Activated CD8-positive, alpha-beta memory T cell treated with anti-CD3 and anti-CD28 coated beads, Interleukin-2, amount 50 U/mL, for 1 hour (primary cell): ENCODE results near the gene RMDN3.

Experiments
- DNase-seq: peaks from one replicate; pipeline ENCODE4 v3.0.0-alpha.2; 2020; ENCODE audit errors: extremely low read depth

Gene RMDN3

DNA sequence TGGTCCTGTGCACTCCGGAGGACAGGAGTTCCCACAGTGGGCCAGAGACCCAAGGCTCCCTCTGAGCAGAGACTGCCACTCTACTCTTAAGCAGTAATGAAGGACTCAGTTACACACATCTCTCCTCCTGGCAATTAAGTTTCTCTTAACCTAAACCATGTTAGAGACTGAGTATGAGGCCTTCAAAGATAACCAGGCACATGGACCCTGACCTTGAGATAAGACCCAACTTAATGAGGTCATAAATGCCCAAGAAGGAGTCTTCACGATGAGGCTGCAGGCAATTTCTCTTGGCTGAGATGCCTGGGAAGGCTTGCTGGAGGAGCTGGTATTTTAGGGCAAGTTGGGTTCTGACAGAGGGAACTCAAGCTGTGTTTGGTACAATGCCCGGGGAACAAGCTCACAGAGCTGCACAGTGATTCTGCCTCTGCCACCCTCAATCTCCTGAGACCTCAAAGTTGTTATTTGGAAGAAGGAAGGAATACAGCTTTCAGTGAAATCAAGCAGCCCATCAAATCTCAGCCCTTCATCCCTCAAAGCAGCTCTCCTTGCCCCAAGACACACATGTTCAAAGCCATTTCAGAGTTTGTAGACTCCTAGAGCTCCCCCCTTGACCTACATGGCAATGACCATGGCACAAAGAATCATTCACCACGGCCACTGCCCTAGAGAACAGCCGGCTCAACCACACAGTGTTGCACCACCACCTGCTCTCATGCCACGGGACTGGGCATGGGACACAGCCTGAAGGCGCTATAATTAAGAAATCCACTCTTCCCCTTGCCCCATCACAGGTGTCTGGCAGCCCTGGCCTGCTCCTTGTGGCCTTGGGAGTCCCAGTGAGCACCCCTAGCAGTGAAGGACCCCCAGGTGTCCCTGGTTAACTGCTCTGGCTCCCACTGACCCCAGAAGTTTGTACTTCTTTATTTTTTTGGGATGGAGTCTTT, 7.1 kb downstream of the RMDN3 start:
- DNase-seq: no peak

GRCh38 chr15:40746916-40747418, 8.1 kb downstream of the RMDN3 start:
- no peak for DNase-seq

DNA sequence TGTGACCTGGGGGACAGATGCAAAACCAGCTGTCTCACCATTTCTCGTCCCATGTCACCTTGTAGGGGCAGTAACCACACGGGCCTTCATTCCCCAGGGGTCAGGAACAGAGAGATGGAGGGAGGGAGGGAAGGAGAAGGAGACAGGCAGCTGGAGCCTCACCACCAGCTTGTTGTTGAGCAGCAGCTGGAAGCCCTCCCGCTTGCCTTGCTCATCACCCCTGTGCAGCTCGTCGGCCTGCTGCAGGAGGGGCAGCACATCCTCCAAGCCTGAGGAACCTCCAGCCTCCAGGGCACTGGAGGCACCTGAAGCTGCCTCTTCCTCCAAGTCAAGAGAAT, 10.3 kb downstream of the RMDN3 start:
- DNase-seq: no peak

DNA sequence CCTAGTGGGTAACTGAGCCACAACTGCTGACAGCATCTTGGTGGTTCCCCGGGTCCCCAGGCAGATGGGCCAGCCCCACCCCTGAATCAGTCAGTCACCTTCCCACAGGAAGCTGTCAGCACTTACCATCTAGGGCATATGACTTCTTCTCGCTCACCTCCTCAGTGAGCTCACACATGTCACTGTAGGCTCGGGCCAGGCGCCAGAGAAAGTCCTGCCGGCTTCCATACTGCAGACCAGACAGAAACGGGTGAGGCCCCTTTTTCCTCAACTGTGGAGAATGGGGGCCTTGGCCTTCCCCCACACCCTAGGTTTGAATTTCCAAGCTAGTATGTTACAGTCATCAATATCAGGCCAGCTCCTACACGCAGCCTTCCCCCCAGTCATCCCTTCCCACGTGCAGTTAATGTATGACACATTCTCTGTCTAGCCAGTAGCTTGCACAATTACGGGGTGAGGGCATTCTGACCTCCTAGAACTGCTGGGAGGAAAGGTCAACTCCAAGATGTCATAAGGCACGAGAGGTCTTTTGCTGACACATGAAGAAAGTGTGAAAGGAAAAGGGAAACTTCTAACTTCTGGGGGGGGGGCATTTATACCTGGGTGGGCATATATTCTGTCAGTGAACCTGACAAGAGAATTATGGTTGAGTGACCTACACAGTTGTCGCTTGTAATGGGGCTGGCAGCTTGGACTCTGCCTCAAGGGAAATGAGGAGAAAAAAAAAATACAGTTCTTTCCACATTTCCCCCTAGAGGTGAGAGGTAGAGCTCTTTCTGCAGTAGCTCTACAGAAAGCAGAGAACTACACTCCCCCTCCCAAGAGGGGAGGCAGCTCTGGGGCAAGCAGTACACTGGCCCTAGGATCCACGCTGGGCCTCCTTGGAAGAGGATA, 10.9 kb downstream of the RMDN3 start:
- DNase-seq: no peak

DNA sequence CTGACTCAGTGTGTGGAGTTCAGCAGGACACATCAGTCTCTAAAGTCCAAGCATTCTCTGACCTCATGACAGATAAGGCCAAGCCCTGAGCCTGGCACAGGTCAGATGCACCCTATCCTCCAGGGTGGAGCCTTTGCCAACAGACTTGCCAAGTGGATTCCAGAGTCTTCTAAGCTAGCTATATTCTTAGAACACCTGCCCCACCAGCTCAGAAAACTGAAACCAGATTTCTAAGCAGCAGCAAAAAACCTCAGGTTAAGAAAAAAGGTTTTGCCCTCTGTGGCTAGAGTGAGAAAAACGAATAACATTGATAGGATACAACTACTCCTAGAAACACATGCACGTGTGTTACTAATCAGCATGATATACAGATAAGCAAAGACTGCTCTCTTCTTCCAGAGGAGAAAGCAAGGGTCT, 11.6 kb downstream of the RMDN3 start:
- DNase-seq: no peak

DNA sequence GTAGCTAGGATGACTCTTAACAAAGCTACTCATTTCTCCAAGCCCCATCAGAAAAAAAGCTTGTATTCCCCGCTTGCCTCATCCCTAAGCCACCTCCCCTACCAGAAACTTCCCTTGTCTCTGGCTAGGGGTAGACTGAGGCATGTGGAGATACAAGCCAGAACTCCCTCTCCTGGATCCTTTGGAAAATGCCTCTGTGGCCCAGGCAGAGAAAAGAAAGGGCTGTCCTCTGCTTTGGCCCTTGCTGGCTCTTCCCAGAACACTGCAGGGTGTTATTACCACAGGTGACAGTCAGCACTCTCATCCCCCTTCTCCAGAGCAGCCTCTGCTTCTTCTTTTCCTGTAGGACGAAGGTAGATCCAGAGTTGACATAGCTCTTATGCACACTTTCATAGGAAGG, 15.2 kb downstream of the RMDN3 start:
- DNase-seq: no peak

- DNase-seq: no peak
These were observed 16.0 kb downstream of the RMDN3 start for GRCh38 chr15:40739047-40739446.

GRCh38 chr15:40737048-40737447, 18.0 kb downstream of the RMDN3 start:
- no peak for DNase-seq

DNA sequence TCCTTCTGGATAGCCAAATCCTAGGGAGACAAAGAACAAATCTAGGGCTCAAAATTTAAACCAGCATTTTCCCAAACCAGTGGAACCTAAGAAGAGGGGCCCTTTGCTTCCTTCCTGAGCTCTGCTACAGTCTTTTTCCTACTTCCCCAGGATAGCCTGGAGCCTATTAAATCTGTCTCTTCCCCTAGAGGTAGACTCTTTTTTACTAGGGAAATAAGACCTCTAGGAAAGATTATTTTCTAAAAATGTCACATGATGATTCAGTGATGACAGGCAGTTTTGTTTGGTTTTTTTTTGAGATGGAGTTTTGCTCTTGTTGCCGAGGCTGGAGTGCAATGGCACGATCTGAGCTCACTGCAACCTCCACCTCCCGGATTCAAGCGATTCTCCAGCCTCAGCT, 18.5 kb downstream of the RMDN3 start:
- no peak for DNase-seq

- DNase-seq: no peak
These were observed 24.0 kb downstream of the RMDN3 start for GRCh38 chr15:40731034-40731433.

GRCh38 chr15:40723919-40724318, 31.1 kb downstream of the RMDN3 start:
- DNase-seq: no peak

GRCh38 chr15:40722934-40723333, 32.1 kb downstream of the RMDN3 start:
- DNase-seq: no peak

GRCh38 chr15:40722354-40722753, 32.7 kb downstream of the RMDN3 start:
- DNase-seq: no peak

DNA sequence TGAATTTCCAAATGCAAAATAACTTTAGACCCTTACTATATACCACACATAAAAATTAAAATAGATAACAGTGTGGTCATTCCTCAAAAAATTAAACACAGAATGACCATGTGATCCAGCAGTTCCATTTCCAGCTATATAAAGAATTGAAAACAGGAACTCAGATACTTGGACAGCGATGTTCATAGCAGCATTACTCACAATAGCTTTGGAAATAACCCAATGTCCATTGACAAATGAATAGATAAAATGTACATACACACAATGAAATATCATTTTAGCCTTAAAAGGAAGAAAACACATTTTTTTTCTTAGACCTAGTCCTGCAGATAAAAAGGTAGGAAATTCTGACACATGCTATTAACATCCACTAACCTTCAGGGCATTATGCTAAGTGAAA, 33.4 kb downstream of the RMDN3 start:
- no peak for DNase-seq

DNA sequence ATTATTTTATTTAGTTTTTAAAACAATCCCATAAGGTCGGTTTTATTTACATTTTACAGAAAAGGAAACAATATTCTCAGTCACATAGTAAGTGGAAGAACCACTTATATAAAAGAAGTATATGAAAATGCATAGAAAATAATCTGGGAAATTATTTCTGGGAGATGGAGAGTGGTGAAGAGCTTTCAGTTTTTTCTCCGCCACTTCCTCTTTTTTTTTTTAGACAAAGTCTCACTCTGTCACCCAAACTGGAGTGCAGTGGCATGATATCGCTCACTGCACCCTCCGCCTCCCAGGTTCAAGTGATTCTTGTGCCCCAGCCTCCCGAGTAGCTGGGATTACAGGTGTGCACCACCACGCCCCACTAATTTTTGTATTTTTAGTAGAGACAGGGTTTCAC, 38.9 kb downstream of the RMDN3 start:
- DNase-seq: no peak

DNA sequence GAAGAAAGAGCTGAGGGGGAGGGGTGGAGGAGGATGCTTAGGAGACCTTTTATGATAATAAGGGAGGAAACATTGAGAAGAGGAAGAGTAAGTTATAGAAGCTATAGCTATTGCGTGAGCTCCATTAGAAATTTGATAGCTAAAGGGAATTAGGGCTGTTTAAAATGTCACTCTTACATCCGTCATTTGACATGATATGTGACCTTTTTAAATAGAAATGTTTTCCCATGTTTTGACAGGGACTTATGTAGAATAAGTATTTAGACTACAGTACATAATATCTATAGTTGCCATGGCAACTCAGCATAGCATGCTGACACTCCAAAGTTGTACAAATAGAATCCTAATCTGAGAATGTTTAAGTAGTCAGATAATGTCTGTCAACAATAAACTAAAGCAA, 40.9 kb downstream of the RMDN3 start:
- DNase-seq: no peak

- DNase-seq: no peak
These were observed 48.9 kb downstream of the RMDN3 start for GRCh38 chr15:40706121-40706520.

- no peak for DNase-seq
These were observed 53.0 kb downstream of the RMDN3 start for GRCh38 chr15:40702077-40702476.

- no peak for DNase-seq
These were observed 57.1 kb downstream of the RMDN3 start for GRCh38 chr15:40697916-40698315.

GRCh38 chr15:40696228-40696627, 58.8 kb downstream of the RMDN3 start:
- no peak for DNase-seq

GRCh38 chr15:40695469-40695890, 59.6 kb downstream of the RMDN3 start:
- DNase-seq: no peak

DNA sequence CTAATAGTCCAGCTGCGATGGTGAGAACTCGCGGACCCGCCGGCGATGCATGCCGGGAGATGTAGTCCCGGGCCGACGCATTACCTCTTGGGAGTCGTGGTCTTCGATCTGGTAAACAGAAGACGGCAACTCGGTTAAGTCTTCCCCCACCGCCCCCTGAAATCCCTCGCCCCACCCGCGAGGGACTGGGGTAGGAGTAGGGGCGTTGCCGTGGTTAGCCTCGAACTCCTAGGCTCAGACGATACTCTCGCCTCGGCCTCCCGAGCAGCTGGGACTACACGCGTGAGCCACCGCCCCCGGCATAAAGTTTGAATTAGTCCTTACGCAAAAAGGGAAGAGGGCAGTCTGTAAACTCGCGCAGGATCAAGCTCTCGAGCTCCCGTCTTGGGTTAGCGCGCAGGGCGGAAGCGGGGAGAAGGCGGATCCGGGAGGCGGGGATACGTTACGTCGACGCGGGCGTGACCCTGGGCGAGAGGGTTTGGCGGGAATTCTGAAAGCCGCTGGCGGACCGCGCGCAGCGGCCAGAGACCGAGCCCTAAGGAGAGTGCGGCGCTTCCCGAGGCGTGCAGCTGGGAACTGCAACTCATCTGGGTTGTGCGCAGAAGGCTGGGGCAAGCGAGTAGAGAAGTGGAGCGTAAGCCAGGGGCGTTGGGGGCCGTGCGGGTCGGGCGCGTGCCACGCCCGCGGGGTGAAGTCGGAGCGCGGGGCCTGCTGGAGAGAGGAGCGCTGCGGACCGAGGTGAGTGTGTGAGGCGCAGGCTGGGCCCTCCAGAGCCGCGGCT, 60.2 kb downstream of the RMDN3 start, which contains the start of gene RAD51:
Gene RAD51, plus strand, starts transcription at position 487 of the 781 bp plus-strand sequence. CDS start 3,585 bp downstream, outside the sequence.
- DNase-seq: peak; percentile 73
